Measurements from ENCODE around the gene PTPRE. TPM values are rescaled to one million over a fixed set of nuclear protein-coding genes. Genes with fewer than 3 reads are reported as not detected.

Gene PTPRE
- total RNA-seq, 1 experiment from 2014 or later: 0.70 TPM

- H3T11ph ChIP-seq (ENCODE audit: low read length): no peak overlapping the region
- no CpG with 5 or more reads among the region's 14 CpGs for WGBS (ENCODE audit: extremely low coverage, insufficient read length, low lambda C conversion rate)
- no peak overlapping the region for H3K56ac ChIP-seq (ENCODE audit: insufficient read length, low read depth, low read length)
- H2AK5ac ChIP-seq (ENCODE audit: insufficient read length, low read length): no peak overlapping the region
- H2AFZ ChIP-seq (ENCODE audit: low read length): no peak overlapping the region
- Mint-ChIP-seq H3K9me3 (no peaks in the 10 kb centered on the region), H3K4me1 (no peaks in the 10 kb centered on the region; a peak in 1 of 4 replicates), H3K27ac (no peak overlapping the region; a peak in 2 of 7 replicates), H3K27me3 (ENCODE audit: low read depth) (peaks cover 1% of the 10 kb centered on the region; the same call in 1 of the 2 replicates), H3K4me3 (no peak overlapping the region), H3K36me3 (ENCODE audit: insufficient read depth in 1 of 3, low read depth in 3 of 3) (no peaks in the 10 kb centered on the region)
- H3K79me1 ChIP-seq (ENCODE audit: insufficient read depth, low read depth, low read length, poor library complexity, severe bottlenecking): no peaks in the 10 kb centered on the region
- H4K5ac ChIP-seq (ENCODE audit: insufficient read length, low read depth, low read length): no peak overlapping the region
- no peak overlapping the region for H3K4me2 ChIP-seq (ENCODE audit: insufficient read depth, insufficient read length, low read length)
- no peak overlapping the region for H3K23ac ChIP-seq (ENCODE audit: insufficient read length, low read depth, low read length)
- H2BK12ac ChIP-seq (ENCODE audit: insufficient read length, low read depth, low read length): peak overlapping the region; percentile 20
- no peak overlapping the region for H2BK15ac ChIP-seq (ENCODE audit: low read depth, low read length)
- no peak overlapping the region for H2BK5ac ChIP-seq (ENCODE audit: insufficient read length, low read length)
- no peak overlapping the region for H3K4ac ChIP-seq (ENCODE audit: low read depth, low read length)
- no peak overlapping the region for H3K27ac ChIP-seq (ENCODE audit: insufficient read length, low read depth, low read length)
- H4K20me1 ChIP-seq (ENCODE audit: control insufficient read depth, insufficient read depth, insufficient read length): no peaks in the 10 kb centered on the region
- H3K9me3 ChIP-seq (ENCODE audit: control insufficient read depth, low read depth, low read length): no peaks in the 10 kb centered on the region
- TF ChIP-seq CTCF (conservative IDR thresholded peaks at IDR 0.05): no peak
- H3K9ac ChIP-seq (ENCODE audit: extremely low read depth, insufficient read length, low read length): no peak overlapping the region
- no peak overlapping the region for H4K8ac ChIP-seq (replicated peaks; ENCODE audit: insufficient read length, low read depth, low read length)
- no peak overlapping the region for H2BK20ac ChIP-seq (ENCODE audit: low read depth, low read length, poor library complexity, severe bottlenecking)
- no peaks in the 10 kb centered on the region for H3K79me2 ChIP-seq (ENCODE audit: insufficient read depth, low read length)
- no peak overlapping the region for H4K91ac ChIP-seq (ENCODE audit: insufficient read length, low read depth, low read length)
- DNase-seq: no peak
- no peak overlapping the region for H3K18ac ChIP-seq (ENCODE audit: insufficient read length, low read depth, low read length)
- no peaks in the 10 kb centered on the region for H3K27me3 ChIP-seq (ENCODE audit: insufficient read depth, low read length)
- H3K4me1 ChIP-seq (ENCODE audit: insufficient read depth, low read length): no peaks in the 10 kb centered on the region
- H3K14ac ChIP-seq (ENCODE audit: insufficient read depth, low read length): no peak overlapping the region
- no peaks in the 10 kb centered on the region for H3K23me2 ChIP-seq (ENCODE audit: insufficient read length, low read depth, low read length, poor library complexity, severe bottlenecking)
- H2BK120ac ChIP-seq (ENCODE audit: low read depth, low read length, poor library complexity, severe bottlenecking): no peak overlapping the region
Observed at GRCh38 chr10:127987467-127988380, 80.8 kb downstream of the PTPRE start.

All from H9 (cell line).